Colonic mucosa (tissue), 4 donors: ENCODE data around the gene COL7A1. TPM values are rescaled to one million over a fixed set of nuclear protein-coding genes. Genes with fewer than 3 reads are reported as not detected.

Source experiments
- DNase-seq: peaks from one replicate; pipeline ENCODE4 v3.0.0-alpha.2; 2020
- H3K27ac ChIP-seq: fragments of 200-600 bp; one replicate; pipeline ENCODE4 v1.8.0; 2021
- H3K27me3 ChIP-seq: fragments of 200-600 bp; one replicate; pipeline ENCODE4 v1.8.0; 2021
- H3K36me3 ChIP-seq: fragments of 200-600 bp; one replicate; pipeline ENCODE4 v1.8.0; 2021
- H3K4me1 ChIP-seq: fragments of 200-600 bp; one replicate; pipeline ENCODE4 v1.8.0; 2021; ENCODE audit warnings: mild to moderate bottlenecking
- H3K4me3 ChIP-seq: fragments of 200-600 bp; one replicate; pipeline ENCODE4 v1.8.0; 2021
- H3K9ac ChIP-seq, 2 donors: one replicate each; pipeline ENCODE4 v1.7.0; 2013; ENCODE audit warnings: control low read depth in 2 of 2, low read depth in 2 of 2, low read length in 2 of 2
- H3K9me3 ChIP-seq: fragments of 200-600 bp; one replicate; pipeline ENCODE4 v1.8.0; 2021
- intact Hi-C: fragments of 100-400 bp; cut with DNase I; formaldehyde crosslinking; loops from one replicate; pipeline ENCODE4 v1.14.1; 2022
- total RNA-seq, 2 donors: library from RNA; stranded (reverse); fragmentation: NEBNext Ultra II Directional in 1 of 2; extraction: Animal tissue kit (Norgen Biotek cat#: 25700) in 1 of 2; gene quantifications; one replicate each; pipeline ENCODE4 v1.2.1, GENCODE V29; 2021
- TF ChIP-seq, protein P1 (sequence below): fragments of 200-600 bp; IDR thresholded peaks from one replicate; pipeline ENCODE4 v1.8.0; 2022; ENCODE audit warnings: antibody characterized with exemption, mild to moderate bottlenecking
- donor health status: healthy.
- donor health status: DM: no; HTN: no; CAD: no.
- donor health status: DM: no; HTN: no; CAD: no.

COL7A1 gene
- total RNA-seq, 2 donors from 2014 or later, result 3.8 to 5.1 TPM

GRCh38 chr3:48562367-48563095 lies 32.6 kb downstream of the COL7A1 start:
- Histone ChIP-seq H3K9ac (no peak overlapping the region), H3K27ac (no peak overlapping the region), H3K4me1 (peaks cover 6% of the 10 kb centered on the region), H3K4me3 (no peak overlapping the region), H3K27me3 (no peaks in the 10 kb centered on the region), H3K9me3 (no peaks in the 10 kb centered on the region), H3K36me3 (no peaks in the 10 kb centered on the region)
- TF ChIP-seq, protein P1, sequence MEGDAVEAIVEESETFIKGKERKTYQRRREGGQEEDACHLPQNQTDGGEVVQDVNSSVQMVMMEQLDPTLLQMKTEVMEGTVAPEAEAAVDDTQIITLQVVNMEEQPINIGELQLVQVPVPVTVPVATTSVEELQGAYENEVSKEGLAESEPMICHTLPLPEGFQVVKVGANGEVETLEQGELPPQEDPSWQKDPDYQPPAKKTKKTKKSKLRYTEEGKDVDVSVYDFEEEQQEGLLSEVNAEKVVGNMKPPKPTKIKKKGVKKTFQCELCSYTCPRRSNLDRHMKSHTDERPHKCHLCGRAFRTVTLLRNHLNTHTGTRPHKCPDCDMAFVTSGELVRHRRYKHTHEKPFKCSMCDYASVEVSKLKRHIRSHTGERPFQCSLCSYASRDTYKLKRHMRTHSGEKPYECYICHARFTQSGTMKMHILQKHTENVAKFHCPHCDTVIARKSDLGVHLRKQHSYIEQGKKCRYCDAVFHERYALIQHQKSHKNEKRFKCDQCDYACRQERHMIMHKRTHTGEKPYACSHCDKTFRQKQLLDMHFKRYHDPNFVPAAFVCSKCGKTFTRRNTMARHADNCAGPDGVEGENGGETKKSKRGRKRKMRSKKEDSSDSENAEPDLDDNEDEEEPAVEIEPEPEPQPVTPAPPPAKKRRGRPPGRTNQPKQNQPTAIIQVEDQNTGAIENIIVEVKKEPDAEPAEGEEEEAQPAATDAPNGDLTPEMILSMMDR, result no peak
- intact Hi-C loops, result no loop called here
- DNase-seq, result no peak

GRCh38 chr3:48561045-48561736 lies 33.9 kb downstream of the COL7A1 start:
- intact Hi-C loops, result no loop called here
- peak; percentile 38 for DNase-seq
- H3K9ac ChIP-seq, result peak overlapping the region; percentile 26 to 50
- H3K9me3 ChIP-seq, result no peaks in the 10 kb centered on the region
- H3K4me3 ChIP-seq, result no peak overlapping the region
- H3K36me3 ChIP-seq, result no peaks in the 10 kb centered on the region
- TF ChIP-seq, protein P1, result no peak
- no peaks in the 10 kb centered on the region for H3K27me3 ChIP-seq
- peaks cover 10% of the 10 kb centered on the region for H3K4me1 ChIP-seq
- H3K27ac ChIP-seq, result no peak overlapping the region

- Histone ChIP-seq H3K9ac (peak overlapping the region; percentile 26 to 50), H3K4me3 (no peak overlapping the region), H3K27me3 (no peaks in the 10 kb centered on the region), H3K27ac (no peak overlapping the region), H3K36me3 (no peaks in the 10 kb centered on the region), H3K4me1 (peaks cover 10% of the 10 kb centered on the region), H3K9me3 (no peaks in the 10 kb centered on the region)
- TF ChIP-seq, protein P1, result no peak
- no peak for DNase-seq
- intact Hi-C loops, result no loop called here
These were observed 34.5 kb downstream of the COL7A1 start for GRCh38 chr3:48560648-48561018.

DNA sequence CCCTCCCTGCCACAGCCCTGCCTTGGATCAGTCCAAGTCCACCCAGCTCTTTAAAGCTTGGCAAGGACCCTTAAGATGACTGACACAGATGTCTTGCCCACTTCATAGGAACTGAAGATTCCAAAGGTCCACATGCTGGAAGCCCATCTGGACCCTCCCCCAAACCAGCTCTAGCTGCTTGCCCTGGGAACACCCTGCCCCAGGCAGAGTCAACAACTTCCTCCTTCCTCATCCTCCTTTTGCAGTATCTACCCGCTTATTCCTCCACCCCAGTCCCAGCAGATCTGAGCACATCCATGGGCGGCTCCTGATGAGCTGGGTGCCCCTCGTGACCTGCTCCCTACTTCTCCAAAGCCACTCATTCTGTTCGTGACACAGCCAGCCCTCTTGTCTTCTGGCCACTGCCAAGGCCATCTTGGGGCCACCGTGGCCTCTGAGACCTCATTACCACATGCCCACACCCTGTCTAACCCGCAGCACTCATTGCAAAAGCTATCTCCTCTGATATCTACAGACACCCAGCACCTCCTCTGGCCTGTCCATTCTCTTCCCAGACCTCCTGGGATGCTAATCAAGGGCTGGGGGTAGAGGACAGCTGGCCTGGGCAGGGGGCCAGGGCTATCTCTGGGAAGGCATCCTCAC lies 36.5 kb downstream of the COL7A1 start:
- peak; percentile 41 for DNase-seq
- TF ChIP-seq, protein P1, result peak; percentile 11
- H3K9me3 ChIP-seq, result no peaks in the 10 kb centered on the region
- H3K4me1 ChIP-seq, result peaks cover 10% of the 10 kb centered on the region
- H3K36me3 ChIP-seq, result no peaks in the 10 kb centered on the region
- peak overlapping the region in 1 of 2 donors; percentile 34 for H3K9ac ChIP-seq
- peak overlapping the region; percentile 74 for H3K27ac ChIP-seq
- intact Hi-C loops, result no loop called here
- no peak overlapping the region for H3K4me3 ChIP-seq
- no peaks in the 10 kb centered on the region for H3K27me3 ChIP-seq

DNA sequence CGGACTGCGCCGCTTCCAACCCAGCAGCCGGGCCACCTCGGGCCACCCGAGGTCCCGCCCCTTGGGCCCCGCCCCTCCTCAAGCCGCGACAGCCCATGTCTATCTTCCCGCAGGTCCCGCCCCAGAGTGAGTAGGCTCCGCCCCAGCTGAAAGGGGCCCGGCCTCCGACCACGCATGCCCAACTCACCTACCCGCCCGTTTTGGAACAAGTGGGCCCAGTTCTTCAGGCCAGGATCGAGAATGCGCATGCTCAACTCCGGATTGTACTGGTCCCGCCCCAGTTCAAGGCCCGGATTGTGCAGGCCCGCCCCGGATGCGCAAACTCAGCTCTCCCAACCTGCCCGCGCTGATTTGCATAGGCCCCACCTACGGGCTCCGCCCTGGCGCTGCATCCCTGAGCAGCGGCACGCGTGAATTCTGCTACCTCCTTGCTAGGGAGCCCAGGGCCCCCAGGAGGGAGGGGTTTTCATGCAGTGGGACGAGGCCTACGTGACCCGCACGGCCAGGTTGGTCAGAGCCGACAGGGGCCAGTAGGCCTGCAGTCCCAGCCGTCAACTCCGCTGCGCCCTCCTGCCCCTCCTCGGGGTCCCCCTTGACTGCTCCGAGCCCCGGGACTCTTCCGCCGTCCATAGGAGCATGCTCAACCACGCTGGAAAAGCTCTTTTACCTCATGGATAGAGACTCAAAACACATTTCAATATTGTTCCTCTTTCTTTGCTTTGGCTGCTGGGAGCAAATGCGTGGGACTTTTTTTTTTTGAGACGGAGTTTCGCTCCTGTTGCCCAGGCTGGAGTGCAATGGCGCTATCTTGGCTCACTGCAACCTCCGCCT lies 38.1 kb downstream of the COL7A1 start, which contains the start of gene PFKFB4:
TSS of gene PFKFB4 (minus strand) at position 8 of the 831 bp plus-strand sequence. CDS start 26 bp downstream, outside the sequence.
- no peaks in the 10 kb centered on the region for H3K27me3 ChIP-seq
- intact Hi-C loops, result no loop called here
- peak within 1 kb of the TSS; percentile 50 for H3K4me3 ChIP-seq
- no peaks in the 10 kb centered on the region for H3K36me3 ChIP-seq
- H3K9me3 ChIP-seq, result no peaks in the 10 kb centered on the region
- peak within 1 kb of the TSS; percentile 51 to 61 for H3K9ac ChIP-seq
- TF ChIP-seq, protein P1, result no peak
- H3K4me1 ChIP-seq, result peaks cover 10% of the 10 kb centered on the region
- H3K27ac ChIP-seq, result peak within 1 kb of the TSS; percentile 74
- DNase-seq, result peak; percentile 100
